HCT116 (cell line): ENCODE measurements around the gene KCTD17.

Experiments used
- CEBPB ChIP-seq: IDR thresholded peaks from 2 replicates; pipeline ENCODE4 v1.6.1; 2012; ENCODE audit warnings: low read depth
- CTCF ChIP-seq, 3 experiments: fragments of 200-600 bp in 1 of 3; sonication (generic) in 1 of 3; IDR thresholded peaks in 2 of 3; conservative IDR thresholded peaks in 1 of 3; 2 replicates each; pipeline ENCODE4 v1.5.1; 2012 to 2017; ENCODE audit warnings: low read depth in 2 of 3, low read length in 2 of 3, antibody characterized with exemption in 1 of 3, borderline replicate concordance in 1 of 3, control low read depth in 1 of 3, mild to moderate bottlenecking in 1 of 3, mixed read lengths in 1 of 3, mixed run types in 1 of 3, moderate library complexity in 1 of 3; ENCODE audit not compliant: insufficient read depth in 1 of 3
- SIN3A ChIP-seq: IDR thresholded peaks from 2 replicates; pipeline ENCODE4 v1.6.1; 2012; ENCODE audit warnings: low read depth
- YY1 ChIP-seq: IDR thresholded peaks from 2 replicates; pipeline ENCODE4 v1.6.1; 2011; ENCODE audit warnings: low read length, low read depth, moderate library complexity, mild to moderate bottlenecking; ENCODE audit not compliant: insufficient replicate concordance; ENCODE audit errors: extremely low read depth
- ZBTB33 ChIP-seq: IDR thresholded peaks from 2 replicates; pipeline ENCODE4 v1.6.1; 2011; ENCODE audit warnings: mild to moderate bottlenecking, low read length, moderate library complexity; ENCODE audit not compliant: insufficient replicate concordance; ENCODE audit errors: extremely low read depth
- TF ChIP-seq, protein P1 (sequence below): IDR thresholded peaks from 2 replicates; pipeline ENCODE4 v1.6.1; 2012; ENCODE audit warnings: low read depth
- TF ChIP-seq, protein P2 (sequence below): IDR thresholded peaks from 2 replicates; pipeline ENCODE4 v1.6.1; 2012

- TF ChIP-seq, protein P1, sequence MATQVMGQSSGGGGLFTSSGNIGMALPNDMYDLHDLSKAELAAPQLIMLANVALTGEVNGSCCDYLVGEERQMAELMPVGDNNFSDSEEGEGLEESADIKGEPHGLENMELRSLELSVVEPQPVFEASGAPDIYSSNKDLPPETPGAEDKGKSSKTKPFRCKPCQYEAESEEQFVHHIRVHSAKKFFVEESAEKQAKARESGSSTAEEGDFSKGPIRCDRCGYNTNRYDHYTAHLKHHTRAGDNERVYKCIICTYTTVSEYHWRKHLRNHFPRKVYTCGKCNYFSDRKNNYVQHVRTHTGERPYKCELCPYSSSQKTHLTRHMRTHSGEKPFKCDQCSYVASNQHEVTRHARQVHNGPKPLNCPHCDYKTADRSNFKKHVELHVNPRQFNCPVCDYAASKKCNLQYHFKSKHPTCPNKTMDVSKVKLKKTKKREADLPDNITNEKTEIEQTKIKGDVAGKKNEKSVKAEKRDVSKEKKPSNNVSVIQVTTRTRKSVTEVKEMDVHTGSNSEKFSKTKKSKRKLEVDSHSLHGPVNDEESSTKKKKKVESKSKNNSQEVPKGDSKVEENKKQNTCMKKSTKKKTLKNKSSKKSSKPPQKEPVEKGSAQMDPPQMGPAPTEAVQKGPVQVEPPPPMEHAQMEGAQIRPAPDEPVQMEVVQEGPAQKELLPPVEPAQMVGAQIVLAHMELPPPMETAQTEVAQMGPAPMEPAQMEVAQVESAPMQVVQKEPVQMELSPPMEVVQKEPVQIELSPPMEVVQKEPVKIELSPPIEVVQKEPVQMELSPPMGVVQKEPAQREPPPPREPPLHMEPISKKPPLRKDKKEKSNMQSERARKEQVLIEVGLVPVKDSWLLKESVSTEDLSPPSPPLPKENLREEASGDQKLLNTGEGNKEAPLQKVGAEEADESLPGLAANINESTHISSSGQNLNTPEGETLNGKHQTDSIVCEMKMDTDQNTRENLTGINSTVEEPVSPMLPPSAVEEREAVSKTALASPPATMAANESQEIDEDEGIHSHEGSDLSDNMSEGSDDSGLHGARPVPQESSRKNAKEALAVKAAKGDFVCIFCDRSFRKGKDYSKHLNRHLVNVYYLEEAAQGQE = no peak
- TF ChIP-seq CTCF (IDR thresholded peaks at IDR 0.05 in 2 of 3, conservative IDR thresholded peaks at IDR 0.05 in 1 of 3; ENCODE audit: borderline replicate concordance in 1 of 3, insufficient read depth in 1 of 3, low read depth in 2 of 3, low read length in 2 of 3) (0 out of 6 replicates have a peak, but pooled peaks of 1 of the 3 experiments have one; percentile 8), ZBTB33 (no peak), CEBPB (no peak), SIN3A (0 out of 2 replicates have a peak, but pooled peaks have one; percentile 18), YY1 (peak; percentile 4)
- TF ChIP-seq, protein P2, sequence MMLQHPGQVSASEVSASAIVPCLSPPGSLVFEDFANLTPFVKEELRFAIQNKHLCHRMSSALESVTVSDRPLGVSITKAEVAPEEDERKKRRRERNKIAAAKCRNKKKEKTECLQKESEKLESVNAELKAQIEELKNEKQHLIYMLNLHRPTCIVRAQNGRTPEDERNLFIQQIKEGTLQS = no peak
Measured at GRCh38 chr22:37019309-37020191, 32.0 kb upstream of the KCTD17 start, which contains the start of the genes MPST and TST.
